Measurements from ENCODE around the gene ADH4.
"Not testable (repeated sequence)": the region's sequence is repeated elsewhere in the genome, so short reads cannot be mapped to it uniquely, and the experiment has no call there.

The ADH4 gene

GRCh38 chr4:99117876-99118693 is 26.0 kb downstream of the ADH4 start:
- Mint-ChIP-seq H3K4me3 (no peak overlapping the region), H3K27ac (no peak overlapping the region), H3K9me3 (no peaks in the 10 kb centered on the region), H3K27me3 (peaks cover 0 to 20% of the 10 kb centered on the region in 2 donors), H3K4me1 (ENCODE audit: low read depth in 2 of 2) (peaks cover 0 to 4% of the 10 kb centered on the region in 2 donors), H3K36me3 (ENCODE audit: insufficient read depth) (no peaks in the 10 kb centered on the region)
- DNase-seq (no peak), ATAC-seq (replicated peaks) (no peak)

GRCh38 chr4:99117122-99117841 is 26.8 kb downstream of the ADH4 start:
- H3K4me1 Mint-ChIP-seq (ENCODE audit: low read depth in 2 of 2); H3K27ac Mint-ChIP-seq; ATAC-seq (replicated peaks); H3K9me3 Mint-ChIP-seq; H3K4me3 Mint-ChIP-seq; H3K36me3 Mint-ChIP-seq (ENCODE audit: insufficient read depth); DNase-seq: not testable (repeated sequence)
- peaks cover 0 to 20% of the 10 kb centered on the region in 2 donors for H3K27me3 Mint-ChIP-seq

- H3K36me3 Mint-ChIP-seq (ENCODE audit: insufficient read depth); ATAC-seq (replicated peaks); H3K4me1 Mint-ChIP-seq (ENCODE audit: low read depth in 2 of 2); H3K4me3 Mint-ChIP-seq; H3K27ac Mint-ChIP-seq; H3K9me3 Mint-ChIP-seq; H3K27me3 Mint-ChIP-seq; DNase-seq: not testable (repeated sequence)
Observed at GRCh38 chr4:99109286-99109685, 34.8 kb downstream of the ADH4 start.

GRCh38 chr4:99104153-99104552 is 39.9 kb downstream of the ADH4 start:
- H3K9me3 Mint-ChIP-seq = no peaks in the 10 kb centered on the region
- peaks cover 0 to 1% of the 10 kb centered on the region in 2 donors for H3K4me1 Mint-ChIP-seq (ENCODE audit: low read depth in 2 of 2)
- no peaks in the 10 kb centered on the region for H3K36me3 Mint-ChIP-seq (ENCODE audit: insufficient read depth)
- DNase-seq (no peak), ATAC-seq (replicated peaks) (no peak)
- H3K4me3 Mint-ChIP-seq = no peak overlapping the region
- no peak overlapping the region for H3K27ac Mint-ChIP-seq
- H3K27me3 Mint-ChIP-seq = no peaks in the 10 kb centered on the region

- DNase-seq (no peak), ATAC-seq (replicated peaks) (no peak)
- no peak overlapping the region for H3K27ac Mint-ChIP-seq
- no peak overlapping the region for H3K4me3 Mint-ChIP-seq
- peaks cover 0 to 1% of the 10 kb centered on the region in 2 donors for H3K4me1 Mint-ChIP-seq (ENCODE audit: low read depth in 2 of 2)
- peaks cover 8% of the 10 kb centered on the region in 2 donors for H3K27me3 Mint-ChIP-seq
- H3K36me3 Mint-ChIP-seq (ENCODE audit: insufficient read depth) = no peaks in the 10 kb centered on the region
- no peaks in the 10 kb centered on the region for H3K9me3 Mint-ChIP-seq
Observed at GRCh38 chr4:99103166-99103565, 40.9 kb downstream of the ADH4 start.

- DNase-seq = no peak
- no peak for ATAC-seq (replicated peaks)
- Mint-ChIP-seq H3K36me3 (ENCODE audit: insufficient read depth) (no peaks in the 10 kb centered on the region), H3K27ac (no peak overlapping the region), H3K9me3 (no peaks in the 10 kb centered on the region), H3K4me3 (no peak overlapping the region), H3K27me3 (peaks cover 8 to 10% of the 10 kb centered on the region in 2 donors), H3K4me1 (ENCODE audit: low read depth in 2 of 2) (peaks cover 0 to 1% of the 10 kb centered on the region in 2 donors)
Observed at GRCh38 chr4:99102634-99103033, 41.5 kb downstream of the ADH4 start.

GRCh38 chr4:99100876-99101275 is 43.2 kb downstream of the ADH4 start:
- ATAC-seq (replicated peaks) = no peak
- Mint-ChIP-seq H3K9me3 (no peaks in the 10 kb centered on the region), H3K27ac (no peak overlapping the region), H3K4me1 (ENCODE audit: low read depth in 2 of 2) (peaks cover 0 to 1% of the 10 kb centered on the region in 2 donors), H3K27me3 (peaks cover 20 to 25% of the 10 kb centered on the region in 2 donors), H3K4me3 (no peak overlapping the region), H3K36me3 (ENCODE audit: insufficient read depth) (no peaks in the 10 kb centered on the region)
- DNase-seq = no peak

GRCh38 chr4:99099814-99100213 is 44.3 kb downstream of the ADH4 start:
- not testable (repeated sequence) for H3K27ac Mint-ChIP-seq; H3K4me1 Mint-ChIP-seq (ENCODE audit: low read depth in 2 of 2); H3K36me3 Mint-ChIP-seq (ENCODE audit: insufficient read depth); ATAC-seq (replicated peaks); H3K9me3 Mint-ChIP-seq; DNase-seq; H3K4me3 Mint-ChIP-seq
- H3K27me3 Mint-ChIP-seq = peaks cover 20 to 25% of the 10 kb centered on the region in 2 donors

GRCh38 chr4:99099311-99099710 is 44.8 kb downstream of the ADH4 start:
- DNase-seq (no peak), ATAC-seq (replicated peaks) (no peak)
- no peak overlapping the region for H3K4me3 Mint-ChIP-seq
- H3K27me3 Mint-ChIP-seq = peaks cover 20 to 25% of the 10 kb centered on the region in 2 donors
- H3K9me3 Mint-ChIP-seq = no peaks in the 10 kb centered on the region
- no peak overlapping the region for H3K27ac Mint-ChIP-seq
- H3K36me3 Mint-ChIP-seq (ENCODE audit: insufficient read depth) = no peaks in the 10 kb centered on the region
- no peaks in the 10 kb centered on the region for H3K4me1 Mint-ChIP-seq (ENCODE audit: low read depth in 2 of 2)

- not testable (repeated sequence) for DNase-seq; H3K27ac Mint-ChIP-seq; ATAC-seq (replicated peaks); H3K4me3 Mint-ChIP-seq; H3K9me3 Mint-ChIP-seq; H3K27me3 Mint-ChIP-seq
- Mint-ChIP-seq H3K36me3 (ENCODE audit: insufficient read depth) (peaks cover 19% of the 10 kb centered on the region), H3K4me1 (ENCODE audit: low read depth in 2 of 2) (peaks cover 24 to 28% of the 10 kb centered on the region in 2 donors)
Observed at GRCh38 chr4:99091841-99092240, 52.3 kb downstream of the ADH4 start.

- peaks cover 0 to under 1% of the 10 kb centered on the region in 2 donors for H3K27me3 Mint-ChIP-seq
- H3K9me3 Mint-ChIP-seq = no peaks in the 10 kb centered on the region
- peaks cover 26 to 34% of the 10 kb centered on the region in 2 donors for H3K4me1 Mint-ChIP-seq (ENCODE audit: low read depth in 2 of 2)
- no peak overlapping the region for H3K27ac Mint-ChIP-seq
- H3K36me3 Mint-ChIP-seq (ENCODE audit: insufficient read depth) = peaks cover 19% of the 10 kb centered on the region
- ATAC-seq (replicated peaks) (no peak), DNase-seq (no peak)
- no peak overlapping the region for H3K4me3 Mint-ChIP-seq
Observed at GRCh38 chr4:99091216-99091575, 52.9 kb downstream of the ADH4 start.

GRCh38 chr4:99090481-99091215 is 53.4 kb downstream of the ADH4 start:
- Mint-ChIP-seq H3K36me3 (ENCODE audit: insufficient read depth) (peaks cover 19% of the 10 kb centered on the region), H3K4me1 (ENCODE audit: low read depth in 2 of 2) (peaks cover 27 to 37% of the 10 kb centered on the region in 2 donors), H3K27me3 (no peaks in the 10 kb centered on the region), H3K4me3 (peak overlapping the region; percentile 9 to 90), H3K9me3 (no peaks in the 10 kb centered on the region), H3K27ac (peak overlapping the region in 1 of 2 donors; percentile 91)
- no peak for DNase-seq
- no peak for ATAC-seq (replicated peaks)

Data from effector memory CD8-positive, alpha-beta T cell (primary cell).